GM12874 (cell line): ENCODE results near the gene CHST3.

Experiments
- TF ChIP-seq, protein P1 (sequence below): IDR thresholded peaks from 2 replicates; pipeline ENCODE4 v1.5.1; 2011; ENCODE audit warnings: low read depth, mild to moderate bottlenecking, control low read depth, low read length, moderate library complexity; ENCODE audit not compliant: insufficient read depth

The CHST3 gene

GRCh38 chr10:71964098-71964742 lies at the start of gene CHST3:
Gene CHST3 (plus strand): TSS chr10:71964395. CDS start chr10:72005843, 41,448 bp downstream.
- TF ChIP-seq, protein P1, sequence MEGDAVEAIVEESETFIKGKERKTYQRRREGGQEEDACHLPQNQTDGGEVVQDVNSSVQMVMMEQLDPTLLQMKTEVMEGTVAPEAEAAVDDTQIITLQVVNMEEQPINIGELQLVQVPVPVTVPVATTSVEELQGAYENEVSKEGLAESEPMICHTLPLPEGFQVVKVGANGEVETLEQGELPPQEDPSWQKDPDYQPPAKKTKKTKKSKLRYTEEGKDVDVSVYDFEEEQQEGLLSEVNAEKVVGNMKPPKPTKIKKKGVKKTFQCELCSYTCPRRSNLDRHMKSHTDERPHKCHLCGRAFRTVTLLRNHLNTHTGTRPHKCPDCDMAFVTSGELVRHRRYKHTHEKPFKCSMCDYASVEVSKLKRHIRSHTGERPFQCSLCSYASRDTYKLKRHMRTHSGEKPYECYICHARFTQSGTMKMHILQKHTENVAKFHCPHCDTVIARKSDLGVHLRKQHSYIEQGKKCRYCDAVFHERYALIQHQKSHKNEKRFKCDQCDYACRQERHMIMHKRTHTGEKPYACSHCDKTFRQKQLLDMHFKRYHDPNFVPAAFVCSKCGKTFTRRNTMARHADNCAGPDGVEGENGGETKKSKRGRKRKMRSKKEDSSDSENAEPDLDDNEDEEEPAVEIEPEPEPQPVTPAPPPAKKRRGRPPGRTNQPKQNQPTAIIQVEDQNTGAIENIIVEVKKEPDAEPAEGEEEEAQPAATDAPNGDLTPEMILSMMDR = no peak

DNA sequence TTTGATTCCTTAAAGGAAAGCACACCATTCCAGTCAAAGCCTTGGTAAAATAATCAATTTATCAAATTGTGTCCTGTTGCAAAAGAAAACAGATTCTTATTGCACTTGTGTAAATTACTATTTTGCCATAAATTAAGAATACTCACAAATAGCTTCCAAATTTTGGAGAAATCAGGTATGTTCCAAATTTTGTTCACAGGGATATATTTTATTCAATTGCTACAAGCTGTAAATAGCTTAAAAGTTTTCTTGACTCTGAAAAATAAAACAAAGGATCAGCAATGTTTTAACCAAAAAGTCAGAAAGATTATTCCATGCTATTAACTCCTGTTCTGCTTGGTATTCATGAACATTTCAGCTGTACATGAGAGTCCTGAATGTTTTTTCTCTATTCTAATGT lies 47.4 kb upstream of the CHST3 start:
- TF ChIP-seq, protein P1 = no peak

- TF ChIP-seq, protein P1 = no peak
These were observed 45.2 kb upstream of the CHST3 start for GRCh38 chr10:71918992-71919391.

- TF ChIP-seq, protein P1 = no peak
These were observed 43.5 kb upstream of the CHST3 start for GRCh38 chr10:71920540-71921323.

DNA sequence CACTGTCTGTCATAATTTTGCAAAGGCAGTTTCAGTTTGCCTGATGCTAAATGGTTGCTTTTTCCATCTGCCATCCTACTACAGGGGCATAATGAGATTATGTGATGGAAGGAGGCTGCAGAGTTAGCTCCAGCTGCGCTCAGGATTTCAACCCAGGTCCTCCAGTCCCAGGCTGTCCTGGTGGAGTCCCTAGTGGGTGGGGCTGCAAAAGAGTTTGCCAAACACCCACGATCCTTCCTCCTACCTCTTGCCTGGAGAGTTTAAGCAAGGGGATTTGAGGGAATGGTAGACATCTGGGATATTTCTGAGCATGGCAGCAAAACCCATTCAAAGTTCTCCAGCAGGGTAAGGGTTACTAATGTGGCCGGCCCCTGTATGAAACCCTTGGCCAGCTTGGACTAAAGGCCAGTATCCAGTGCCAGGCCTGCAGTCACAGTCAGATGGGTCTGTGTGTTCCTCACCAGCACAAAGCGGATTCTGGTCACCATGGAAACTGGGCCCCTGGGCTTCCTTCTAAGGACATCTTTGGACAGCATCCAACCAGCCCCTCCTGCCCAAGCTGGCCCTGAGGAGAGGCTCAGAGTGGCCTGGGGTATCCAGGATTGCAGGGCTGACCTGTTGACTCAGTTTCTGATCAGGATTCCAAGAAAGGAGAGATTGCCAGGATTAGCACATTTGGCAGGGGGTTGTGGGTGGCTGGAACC lies 42.7 kb upstream of the CHST3 start:
- TF ChIP-seq, protein P1 = no peak

DNA sequence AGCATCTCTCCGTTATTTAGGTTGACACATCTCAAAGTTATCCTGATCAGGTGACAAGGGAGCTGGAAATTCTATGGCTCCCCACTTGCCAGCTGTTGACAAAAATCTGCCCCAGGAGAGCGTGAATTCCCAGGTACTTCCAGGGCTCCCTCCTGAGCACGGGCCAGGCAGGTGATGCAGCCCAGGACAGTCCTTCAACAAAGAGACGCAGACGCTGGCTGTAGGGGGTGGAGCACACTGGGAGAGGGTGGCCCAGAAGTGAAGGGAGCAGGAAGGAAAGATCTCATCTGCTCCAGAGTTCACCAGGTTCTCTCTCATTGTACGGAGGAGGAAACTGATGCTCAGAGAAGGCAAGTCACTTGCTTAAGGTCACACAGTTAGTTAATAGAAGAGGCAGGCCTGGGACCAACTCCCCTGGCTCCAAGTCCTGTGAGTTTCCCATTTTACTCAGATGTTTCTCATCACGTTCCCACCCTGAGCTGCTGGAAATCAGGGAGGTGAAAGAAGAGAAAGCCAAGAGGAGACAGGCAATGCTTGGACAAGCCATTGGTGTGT lies 41.0 kb upstream of the CHST3 start:
- TF ChIP-seq, protein P1 = no peak

- TF ChIP-seq, protein P1 = no peak
These were observed 39.4 kb upstream of the CHST3 start for GRCh38 chr10:71924771-71925170.
